GM10266 (cell line): ENCODE data around the gene LY6G6F.

Source experiments
- DNase-seq: peaks from one replicate; pipeline ENCODE4 v3.0.0; 2012; ENCODE audit errors: extremely low spot score
- CTCF ChIP-seq: IDR thresholded peaks from 2 replicates; pipeline ENCODE4 v1.5.1; 2012; ENCODE audit warnings: mild to moderate bottlenecking, low read depth; ENCODE audit not compliant: control insufficient read depth, insufficient read depth; ENCODE audit errors: missing control alignments

LY6G6F gene

GRCh38 chr6:31693535-31693934 is 13.1 kb upstream of the LY6G6F start:
- TF ChIP-seq CTCF = no peak

GRCh38 chr6:31697555-31697954 is 9.1 kb upstream of the LY6G6F start:
- DNase-seq = no peak
- TF ChIP-seq CTCF = no peak

More at GRCh38 chr6:31693535-31693934, 13.1 kb upstream of the LY6G6F start:
- no peak for DNase-seq

GRCh38 chr6:31700740-31701401 is 5.8 kb upstream of the LY6G6F start:
- no peak for DNase-seq

GRCh38 chr6:31701666-31702404 is 4.8 kb upstream of the LY6G6F start:
- no peak for DNase-seq
- TF ChIP-seq CTCF = no peak

More at GRCh38 chr6:31700740-31701401, 5.8 kb upstream of the LY6G6F start:
- no peak for TF ChIP-seq CTCF

- DNase-seq = no peak
- no peak for TF ChIP-seq CTCF
Observed at GRCh38 chr6:31702405-31702818, 4.3 kb upstream of the LY6G6F start.

GRCh38 chr6:31702819-31703716 is 3.6 kb upstream of the LY6G6F start, which contains the start of gene ABHD16A:
Gene ABHD16A (minus strand): TSS chr6:31703324. CDS start chr6:31703281, 43 bp downstream.
- no peak for TF ChIP-seq CTCF

GRCh38 chr6:31705931-31706330 is 735 bp upstream of the LY6G6F start:
- no peak for DNase-seq
- TF ChIP-seq CTCF = no peak

More at GRCh38 chr6:31702819-31703716, 3.6 kb upstream of the LY6G6F start, which contains the start of gene ABHD16A:
- peak; percentile 96 for DNase-seq
